Cardiac fibroblast (primary cell): ENCODE data around the gene MAGI3.
"Not testable (repeated sequence)": the region's sequence is repeated elsewhere in the genome, so short reads cannot be mapped to it uniquely, and the experiment has no call there.

ENCODE experiments used
- DNase-seq, 2 donors: peaks; one replicate each; pipeline versions ENCODE4 v3.0.0 to v3.0.0-alpha.2; 2010; ENCODE audit warnings: low read depth in 2 of 2
- H3K4me3 ChIP-seq, 2 donors: replicated peaks in 1 of 2; 1 replicate in 1 of 2; 2 replicates in 1 of 2; pipeline ENCODE4 v1.5.1; 2011; ENCODE audit warnings: low read depth in 2 of 2, low read length in 2 of 2, mild to moderate bottlenecking in 2 of 2, moderate library complexity in 1 of 2
- CTCF ChIP-seq: IDR thresholded peaks from one replicate; pipeline ENCODE4 v1.5.1; 2011; ENCODE audit warnings: low read depth, mild to moderate bottlenecking, low read length, inconsistent platforms

Gene MAGI3

GRCh38 chr1:113409363-113409762 is 19.0 kb downstream of the MAGI3 start:
- no peak for TF ChIP-seq CTCF
- H3K4me3 ChIP-seq: no peak overlapping the region
- DNase-seq: no peak

DNA sequence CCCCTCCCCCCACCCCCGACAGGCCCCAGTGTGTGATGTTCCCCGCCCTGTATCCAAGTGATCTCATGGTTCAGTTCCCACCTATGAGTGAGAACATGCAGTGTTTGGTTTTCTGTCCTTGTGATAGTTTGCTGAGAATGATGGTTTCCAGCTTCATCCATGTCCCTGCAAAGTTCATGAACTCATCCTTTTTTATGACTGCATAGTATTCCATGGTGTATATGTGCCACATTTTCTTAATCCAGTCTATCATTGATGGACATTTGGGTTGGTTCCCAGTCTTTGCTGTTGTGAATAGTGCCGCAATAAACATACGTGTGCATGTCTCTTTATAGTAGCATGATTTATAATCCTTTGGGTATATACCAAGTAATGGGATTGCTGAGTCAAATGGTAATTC is 21.7 kb downstream of the MAGI3 start:
- DNase-seq: not testable (repeated sequence)

DNA sequence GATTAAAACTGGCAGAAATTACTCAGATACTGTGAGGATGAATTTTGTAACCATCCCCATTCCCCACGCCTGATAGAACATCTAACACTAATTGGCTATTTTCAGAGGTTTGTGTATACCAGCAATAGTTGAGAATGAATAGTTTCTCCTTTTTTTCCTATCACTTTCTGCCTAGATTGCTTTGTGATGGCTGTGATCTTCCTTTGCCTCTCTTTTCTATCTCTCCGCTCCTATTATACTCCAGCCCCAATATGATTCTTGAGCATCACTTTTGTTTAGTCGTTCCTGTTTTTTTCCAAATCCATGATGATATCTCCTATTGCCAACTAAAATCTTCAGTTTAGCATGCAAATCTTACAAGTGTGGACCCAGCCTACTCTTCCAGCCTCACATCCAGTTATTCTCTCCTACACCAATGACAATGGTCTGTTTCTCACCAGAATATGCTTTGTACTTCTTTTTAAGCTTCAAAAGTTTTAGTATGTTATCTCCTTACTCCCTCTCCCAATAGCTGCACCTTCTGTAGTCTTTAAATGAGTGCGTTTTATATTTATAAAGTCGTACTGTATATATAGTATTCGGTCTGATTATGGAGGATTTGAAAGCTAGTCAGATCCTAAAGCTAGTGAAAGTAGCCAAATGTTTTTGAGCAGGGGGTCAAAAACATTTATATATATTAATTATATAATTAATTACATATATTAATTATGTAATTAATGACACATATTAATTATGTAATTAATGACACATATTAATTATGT is 25.2 kb downstream of the MAGI3 start:
- DNase-seq: peak in 1 of 2 donors; percentile 11
- TF ChIP-seq CTCF: no peak

More for the DNA sequence above, 21.7 kb downstream of the MAGI3 start:
- not testable (repeated sequence) for H3K4me3 ChIP-seq

DNA sequence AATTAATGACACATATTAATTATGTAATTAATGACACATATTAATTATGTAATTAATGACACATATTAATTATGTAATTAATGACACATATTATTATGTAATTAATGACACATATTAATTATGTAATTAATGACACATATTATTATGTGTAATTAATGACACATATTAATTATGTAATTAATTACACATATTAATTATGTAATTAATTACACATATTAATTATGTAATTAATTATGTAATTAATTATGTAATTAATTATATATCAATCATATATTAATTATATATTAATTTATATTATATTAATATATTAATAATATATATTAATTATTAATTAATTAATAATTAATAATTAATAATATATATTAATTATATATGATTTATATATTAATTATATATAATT is 25.8 kb downstream of the MAGI3 start:
- not testable (repeated sequence) for H3K4me3 ChIP-seq, DNase-seq

More for the DNA sequence above, 25.2 kb downstream of the MAGI3 start:
- H3K4me3 ChIP-seq: no peak overlapping the region

- H3K4me3 ChIP-seq: no peak overlapping the region
- no peak for DNase-seq
- TF ChIP-seq CTCF: no peak
Observed at GRCh38 chr1:113416496-113416895, 26.2 kb downstream of the MAGI3 start.

DNA sequence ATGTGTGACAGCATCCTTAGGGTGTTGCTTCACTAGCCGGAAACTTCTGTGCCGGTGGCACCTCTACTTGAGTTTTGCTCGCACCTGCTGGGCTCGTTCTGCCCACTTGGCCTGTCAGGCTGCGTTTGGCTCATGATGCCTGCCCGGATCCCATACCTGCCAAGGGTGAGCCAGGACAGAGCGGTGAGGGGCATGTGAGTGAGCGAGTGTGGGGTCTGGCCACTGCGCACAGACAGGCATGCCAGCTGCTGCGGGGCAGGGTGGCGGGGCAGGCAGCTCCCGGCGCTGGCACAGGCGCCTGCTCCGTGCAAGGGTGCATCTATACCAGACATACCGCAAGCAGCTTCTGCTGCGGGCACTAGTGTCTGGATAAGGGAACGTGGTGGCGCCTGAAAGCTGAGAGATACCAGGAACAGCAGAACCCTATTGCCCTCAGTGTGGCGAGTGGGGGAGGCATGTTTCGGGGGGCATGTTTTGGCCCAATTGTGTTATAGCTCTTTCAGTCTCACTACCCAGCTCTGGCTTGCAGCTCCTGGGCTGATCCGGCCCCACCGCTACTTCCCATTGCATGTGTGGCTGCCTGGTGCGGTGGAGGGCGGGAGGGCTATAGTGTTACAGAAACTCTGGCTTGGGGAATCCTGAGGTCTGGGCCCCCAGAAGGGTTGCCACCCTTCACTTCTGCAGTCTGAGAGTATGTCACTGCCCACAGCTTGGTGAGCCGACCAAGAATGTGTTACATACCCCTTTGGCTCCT is 32.2 kb downstream of the MAGI3 start:
- TF ChIP-seq CTCF: no peak

DNA sequence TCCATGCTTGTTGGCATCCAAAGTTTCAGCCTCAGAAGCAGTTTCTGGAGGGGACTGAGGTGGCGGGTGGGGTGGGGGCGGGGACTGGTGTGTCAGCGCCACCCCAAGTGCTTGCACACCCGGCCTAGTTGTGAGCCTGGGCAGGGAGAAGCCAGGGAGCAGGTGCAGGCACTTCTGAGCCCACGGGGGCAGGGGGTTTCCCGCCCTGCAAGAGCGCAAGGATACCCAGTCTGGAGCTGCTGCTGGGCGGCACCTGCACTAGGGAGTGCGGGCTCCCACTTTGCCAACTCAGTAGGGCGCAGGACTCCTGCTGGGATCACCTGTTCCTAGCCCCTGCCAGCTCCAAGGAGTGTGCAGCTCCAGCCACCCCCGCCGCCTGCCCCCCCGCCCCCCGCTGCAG is 33.5 kb downstream of the MAGI3 start:
- no peak for TF ChIP-seq CTCF
- no peak overlapping the region for H3K4me3 ChIP-seq
- DNase-seq: no peak

More for the DNA sequence above, 32.2 kb downstream of the MAGI3 start:
- DNase-seq: no peak
- H3K4me3 ChIP-seq: no peak overlapping the region
